Neuronal stem cell (in vitro differentiated cells): ENCODE data around the gene FBXO34.

Source experiments
- DNase-seq: peaks from one replicate; pipeline ENCODE4 v3.0.0-alpha.2; 2013; ENCODE audit warnings: low spot score
- H2AFZ ChIP-seq: one replicate; pipeline ENCODE4 v1.6.1; 2013; ENCODE audit warnings: mild to moderate bottlenecking, low read length, inconsistent platforms
- H2AK5ac ChIP-seq: 2 replicates; pipeline ENCODE4 v1.6.1; 2013; ENCODE audit warnings: low read depth, mild to moderate bottlenecking, inconsistent platforms, low read length, moderate library complexity, mixed read lengths
- H2BK120ac ChIP-seq: 2 replicates; pipeline ENCODE4 v1.6.1; 2013; ENCODE audit warnings: low read depth, mild to moderate bottlenecking, inconsistent platforms, low read length, moderate library complexity, mixed read lengths
- H2BK12ac ChIP-seq: one replicate; pipeline ENCODE4 v1.6.1; 2013; ENCODE audit warnings: low read length, inconsistent platforms
- H2BK15ac ChIP-seq: 2 replicates; pipeline ENCODE4 v1.6.1; 2013; ENCODE audit warnings: mild to moderate bottlenecking, low read length, inconsistent platforms, mixed read lengths
- H2BK5ac ChIP-seq: one replicate; pipeline ENCODE4 v1.6.1; 2013; ENCODE audit warnings: inconsistent platforms, mild to moderate bottlenecking, low read length, moderate library complexity
- H3K14ac ChIP-seq: one replicate; pipeline ENCODE4 v1.6.1; 2013; ENCODE audit warnings: low read length, inconsistent platforms
- H3K18ac ChIP-seq: 2 replicates; pipeline ENCODE4 v1.6.1; 2013; ENCODE audit warnings: low read length, inconsistent platforms
- H3K23ac ChIP-seq: 2 replicates; pipeline ENCODE4 v1.6.1; 2013; ENCODE audit warnings: low read depth, mild to moderate bottlenecking, mixed read lengths, low read length, inconsistent platforms; ENCODE audit not compliant: poor library complexity
- H3K27ac ChIP-seq: replicated peaks from 3 replicates; pipeline ENCODE4 v1.5.1; 2013; ENCODE audit warnings: low read length, inconsistent platforms
- H3K27me3 ChIP-seq, 3 experiments: 2 replicates each; pipeline ENCODE4 v1.6.1; 2013; ENCODE audit warnings: low read length in 3 of 3, mild to moderate bottlenecking in 2 of 3, inconsistent platforms in 1 of 3, low read depth in 1 of 3, mixed read lengths in 1 of 3, moderate library complexity in 1 of 3; ENCODE audit not compliant: control insufficient read depth in 3 of 3, insufficient read depth in 3 of 3
- H3K36me3 ChIP-seq, 2 donors: replicated peaks in 1 of 2; 2 replicates each; pipeline ENCODE4 v1.6.1; 2013; ENCODE audit warnings: low read length in 2 of 2; ENCODE audit not compliant: control insufficient read depth in 2 of 2, insufficient read depth in 2 of 2
- H3K4ac ChIP-seq: 2 replicates; pipeline ENCODE4 v1.6.1; 2013; ENCODE audit warnings: inconsistent platforms, mild to moderate bottlenecking, low read length, moderate library complexity
- H3K4me1 ChIP-seq, 2 donors: 1 replicate in 1 of 2; 2 replicates in 1 of 2; pipeline ENCODE4 v1.6.1; 2013; ENCODE audit warnings: low read length in 2 of 2, low read depth in 1 of 2; ENCODE audit not compliant: control insufficient read depth in 2 of 2, insufficient read depth in 1 of 2
- H3K4me2 ChIP-seq: one replicate; pipeline ENCODE4 v1.6.1; 2013; ENCODE audit warnings: mild to moderate bottlenecking, low read length, inconsistent platforms; ENCODE audit not compliant: insufficient read depth, poor library complexity, severe bottlenecking
- H3K4me3 ChIP-seq, 2 donors: 2 replicates each; pipeline ENCODE4 v1.5.1; 2013; ENCODE audit warnings: low read length in 2 of 2, mild to moderate bottlenecking in 2 of 2, inconsistent platforms in 1 of 2, moderate library complexity in 1 of 2
- H3K79me1 ChIP-seq: one replicate; pipeline ENCODE4 v1.6.1; 2013; ENCODE audit warnings: low read depth, mild to moderate bottlenecking, inconsistent platforms, low read length, moderate library complexity
- H3K9ac ChIP-seq: one replicate; pipeline ENCODE4 v1.6.1; 2013; ENCODE audit warnings: mild to moderate bottlenecking, low read depth, low read length, inconsistent platforms; ENCODE audit not compliant: poor library complexity
- H3K9me3 ChIP-seq, 2 donors: replicated peaks in 1 of 2; 2 replicates each; pipeline versions ENCODE3 to v1.6.1; 2013; ENCODE audit warnings: low read length in 2 of 2, mild to moderate bottlenecking in 2 of 2, inconsistent platforms in 1 of 2, low read depth in 1 of 2, mixed read lengths in 1 of 2, moderate library complexity in 1 of 2; ENCODE audit not compliant: control insufficient read depth in 2 of 2, insufficient read depth in 1 of 2
- H4K8ac ChIP-seq: one replicate; pipeline ENCODE4 v1.6.1; 2013; ENCODE audit warnings: low read depth, mild to moderate bottlenecking, inconsistent platforms, low read length, moderate library complexity
- H4K91ac ChIP-seq: one replicate; pipeline ENCODE4 v1.6.1; 2013; ENCODE audit warnings: low read length, low read depth, mild to moderate bottlenecking, inconsistent platforms; ENCODE audit not compliant: poor library complexity
- WGBS, 2 donors: extraction: QIAGEN DNeasy Blood & Tissue Kit; methylation state at CpG; one replicate each; pipeline ENCODE4 v1.1.7; 2013; ENCODE audit warnings: missing lambda C conversion rate in 2 of 2, mixed read lengths in 1 of 2; ENCODE audit not compliant: insufficient read length in 2 of 2, insufficient replicate concordance in 1 of 2; ENCODE audit errors: extremely low coverage in 2 of 2; 5-methylcytosine and 5-hydroxymethylcytosine counted together

FBXO34 gene

GRCh38 chr14:55356913-55357312, 85.7 kb downstream of the FBXO34 start:
- H2BK5ac ChIP-seq = no peak overlapping the region
- peaks cover 7 to 35% of the 10 kb centered on the region in 2 donors for H3K36me3 ChIP-seq
- H2BK12ac ChIP-seq = no peak overlapping the region
- H3K79me1 ChIP-seq = peaks cover 4% of the 10 kb centered on the region
- no peaks in the 10 kb centered on the region for H3K4me1 ChIP-seq
- H2BK15ac ChIP-seq = no peak overlapping the region
- H3K23ac ChIP-seq = no peak overlapping the region
- WGBS, 2 donors = no CpG with 5 or more reads among the region's 2 CpGs
- no peaks in the 10 kb centered on the region for H3K9me3 ChIP-seq
- no peaks in the 10 kb centered on the region for H3K27me3 ChIP-seq
- no peak overlapping the region for H3K14ac ChIP-seq
- no peak for DNase-seq
- H3K18ac ChIP-seq = no peak overlapping the region
- no peak overlapping the region for H3K4me2 ChIP-seq
- no peak overlapping the region for H4K91ac ChIP-seq
- no peak overlapping the region for H4K8ac ChIP-seq
- H2AFZ ChIP-seq = no peak overlapping the region
- H3K4me3 ChIP-seq = no peak overlapping the region
- no peak overlapping the region for H3K27ac ChIP-seq
- no peak overlapping the region for H2AK5ac ChIP-seq
- H3K4ac ChIP-seq = no peak overlapping the region
- H3K9ac ChIP-seq = no peak overlapping the region
- no peak overlapping the region for H2BK120ac ChIP-seq

GRCh38 chr14:55359307-55359706, 88.1 kb downstream of the FBXO34 start:
- Histone ChIP-seq H4K91ac (no peak overlapping the region), H4K8ac (no peak overlapping the region), H2BK5ac (no peak overlapping the region), H3K4me3 (no peak overlapping the region), H3K27ac (no peak overlapping the region), H3K23ac (no peak overlapping the region), H3K9me3 (no peaks in the 10 kb centered on the region), H3K79me1 (peaks cover 4% of the 10 kb centered on the region), H3K9ac (no peak overlapping the region), H3K27me3 (no peaks in the 10 kb centered on the region), H2BK15ac (no peak overlapping the region), H3K18ac (no peak overlapping the region), H3K36me3 (peaks cover 0 to 17% of the 10 kb centered on the region in 2 donors), H3K4me2 (no peak overlapping the region), H2AK5ac (no peak overlapping the region), H3K4ac (no peak overlapping the region), H3K4me1 (no peaks in the 10 kb centered on the region), H2BK120ac (no peak overlapping the region), H3K14ac (no peak overlapping the region), H2AFZ (no peak overlapping the region), H2BK12ac (no peak overlapping the region)
- WGBS, 2 donors = no CpG with 5 or more reads among the region's 4 CpGs
- DNase-seq = no peak

- Histone ChIP-seq H4K8ac (no peak overlapping the region), H3K14ac (no peak overlapping the region), H2BK120ac (no peak overlapping the region), H3K27ac (no peak overlapping the region), H2BK5ac (no peak overlapping the region), H3K4me2 (no peak overlapping the region), H3K23ac (no peak overlapping the region), H3K36me3 (peaks cover 0 to 7% of the 10 kb centered on the region in 2 donors), H3K4me3 (no peak overlapping the region), H3K79me1 (no peaks in the 10 kb centered on the region), H3K9ac (no peak overlapping the region), H2BK15ac (no peak overlapping the region), H3K4ac (no peak overlapping the region), H3K9me3 (no peaks in the 10 kb centered on the region), H3K27me3 (no peaks in the 10 kb centered on the region), H2AFZ (no peak overlapping the region), H2BK12ac (no peak overlapping the region), H3K18ac (no peak overlapping the region), H4K91ac (no peak overlapping the region), H3K4me1 (no peaks in the 10 kb centered on the region), H2AK5ac (no peak overlapping the region)
- no peak for DNase-seq
- WGBS, 2 donors = no CpG with 5 or more reads among the region's 2 CpGs
These were observed 90.0 kb downstream of the FBXO34 start for GRCh38 chr14:55361190-55361589.

- no peak overlapping the region for H3K14ac ChIP-seq
- H3K27ac ChIP-seq = no peak overlapping the region
- H3K27me3 ChIP-seq = no peaks in the 10 kb centered on the region
- H4K8ac ChIP-seq = no peak overlapping the region
- no peak overlapping the region for H2AK5ac ChIP-seq
- no peak overlapping the region for H2BK15ac ChIP-seq
- H3K4me1 ChIP-seq = no peaks in the 10 kb centered on the region
- no peak overlapping the region for H3K18ac ChIP-seq
- H2BK5ac ChIP-seq = no peak overlapping the region
- H3K4me2 ChIP-seq = no peak overlapping the region
- no CpG with 5 or more reads among the region's 3 CpGs for WGBS, 2 donors
- H3K79me1 ChIP-seq = no peaks in the 10 kb centered on the region
- H3K23ac ChIP-seq = no peak overlapping the region
- no peak overlapping the region for H4K91ac ChIP-seq
- H3K9ac ChIP-seq = no peak overlapping the region
- no peak overlapping the region for H3K4me3 ChIP-seq
- H3K4ac ChIP-seq = no peak overlapping the region
- H2BK120ac ChIP-seq = no peak overlapping the region
- no peak overlapping the region for H2BK12ac ChIP-seq
- no peaks in the 10 kb centered on the region for H3K9me3 ChIP-seq
- peaks cover 7 to 42% of the 10 kb centered on the region in 2 donors for H3K36me3 ChIP-seq
- no peak overlapping the region for H2AFZ ChIP-seq
- no peak for DNase-seq
These were observed 95.0 kb downstream of the FBXO34 start for GRCh38 chr14:55366271-55366670.
